Heart left ventricle (tissue), 13 donors: ENCODE data around the gene MAPK4.

Source experiments
- POLR2A ChIP-seq, 2 donors: fragments of 450-650 bp; IDR thresholded peaks; one replicate each; pipeline ENCODE4 v1.6.1; 2017; ENCODE audit warnings: antibody characterized with exemption in 2 of 2, mild to moderate bottlenecking in 2 of 2, moderate library complexity in 2 of 2
- TF ChIP-seq, protein P1 (sequence below), 12 donors: fragments of 200-600 bp; sonication (generic) in 4 of 12; IDR thresholded peaks; one replicate each; pipeline versions ENCODE4 v1.5.0 to v1.8.0; 2018 to 2022; ENCODE audit warnings: antibody characterized with exemption in 12 of 12, mild to moderate bottlenecking in 5 of 12
- donor health status: ischemic (EF 13 %, LVEDD 7.1; RV severe dilation, severe dysfunction).
- donor health status: DM: no; HTN: yes; CAD: no.
- donor health status: DM: no; HTN: no; CAD: no.
- donor health status: ischemic (EF 25% LVEDD 6.9; RV normal size, moderate dysfunction).
- donor health status: ischemic (EF 25% LVEDD 5.7; RV mildly dilated, moderate dysfunction).
- donor health status: ischemic (EF 35%, LVEDD 5.7; RV mildly dilated, moderate dysfunction).
- donor health status: nonischemic (EF 11% LVEDD 7.7; RV severe dilation, severe dysfunction).
- donor health status: DM: yes; HTN: yes; CAD: no.
- donor health status: PGD.
- donor health status: ischemic (EF 29% LVEDD 5.4; RV normal size, mild dysfunction).
- donor health status: nonischemic (EF 23%, LVEDD 6.1; RV moderate dilation, normal function).

DNA sequence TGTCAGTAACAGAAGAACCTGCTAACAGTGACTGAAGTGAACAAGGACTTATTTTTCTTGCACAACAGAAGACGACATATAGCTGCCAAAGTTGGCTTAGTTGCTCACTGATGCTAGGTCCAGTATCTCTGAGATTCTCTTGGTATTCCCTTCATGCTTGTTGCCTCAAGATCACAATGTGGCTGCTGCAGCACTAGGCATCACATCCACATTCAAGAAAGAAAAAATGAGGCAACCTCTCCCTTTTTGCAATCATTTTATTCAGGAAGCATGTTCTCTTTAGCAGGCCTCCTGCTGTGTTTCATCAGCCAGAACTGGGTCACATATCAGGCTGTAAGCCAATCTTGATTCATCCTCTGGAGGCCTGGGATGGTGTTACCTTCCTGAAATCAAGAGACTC lies 11.7 kb upstream of the MAPK4 start:
- TF ChIP-seq POLR2A (IDR thresholded peaks at IDR 0.05) = no peak
- TF ChIP-seq, protein P1, sequence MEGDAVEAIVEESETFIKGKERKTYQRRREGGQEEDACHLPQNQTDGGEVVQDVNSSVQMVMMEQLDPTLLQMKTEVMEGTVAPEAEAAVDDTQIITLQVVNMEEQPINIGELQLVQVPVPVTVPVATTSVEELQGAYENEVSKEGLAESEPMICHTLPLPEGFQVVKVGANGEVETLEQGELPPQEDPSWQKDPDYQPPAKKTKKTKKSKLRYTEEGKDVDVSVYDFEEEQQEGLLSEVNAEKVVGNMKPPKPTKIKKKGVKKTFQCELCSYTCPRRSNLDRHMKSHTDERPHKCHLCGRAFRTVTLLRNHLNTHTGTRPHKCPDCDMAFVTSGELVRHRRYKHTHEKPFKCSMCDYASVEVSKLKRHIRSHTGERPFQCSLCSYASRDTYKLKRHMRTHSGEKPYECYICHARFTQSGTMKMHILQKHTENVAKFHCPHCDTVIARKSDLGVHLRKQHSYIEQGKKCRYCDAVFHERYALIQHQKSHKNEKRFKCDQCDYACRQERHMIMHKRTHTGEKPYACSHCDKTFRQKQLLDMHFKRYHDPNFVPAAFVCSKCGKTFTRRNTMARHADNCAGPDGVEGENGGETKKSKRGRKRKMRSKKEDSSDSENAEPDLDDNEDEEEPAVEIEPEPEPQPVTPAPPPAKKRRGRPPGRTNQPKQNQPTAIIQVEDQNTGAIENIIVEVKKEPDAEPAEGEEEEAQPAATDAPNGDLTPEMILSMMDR (IDR thresholded peaks at IDR 0.05) = no peak
